Right lobe of liver (tissue), 4 donors: ENCODE results near the gene PRKAR1B.

Experiments
- CTCF ChIP-seq, 4 donors: fragments of 200-600 bp in 3 of 4; fragments of 450-650 bp in 1 of 4; IDR thresholded peaks; one replicate each; pipeline versions ENCODE4 v1.5.1 to v1.8.0; 2016 to 2022; ENCODE audit warnings: antibody characterized with exemption in 4 of 4, mild to moderate bottlenecking in 2 of 4
- POLR2A ChIP-seq: fragments of 450-650 bp; IDR thresholded peaks from one replicate; pipeline ENCODE4 v1.6.1; 2017; ENCODE audit warnings: antibody characterized with exemption, mild to moderate bottlenecking
- donor health status: DM: no; HTN: no; CAD: no.
- donor health status: DM: no; HTN: no; CAD: no.
- donor health status: DM: no; HTN: yes; CAD: no.

DNA sequence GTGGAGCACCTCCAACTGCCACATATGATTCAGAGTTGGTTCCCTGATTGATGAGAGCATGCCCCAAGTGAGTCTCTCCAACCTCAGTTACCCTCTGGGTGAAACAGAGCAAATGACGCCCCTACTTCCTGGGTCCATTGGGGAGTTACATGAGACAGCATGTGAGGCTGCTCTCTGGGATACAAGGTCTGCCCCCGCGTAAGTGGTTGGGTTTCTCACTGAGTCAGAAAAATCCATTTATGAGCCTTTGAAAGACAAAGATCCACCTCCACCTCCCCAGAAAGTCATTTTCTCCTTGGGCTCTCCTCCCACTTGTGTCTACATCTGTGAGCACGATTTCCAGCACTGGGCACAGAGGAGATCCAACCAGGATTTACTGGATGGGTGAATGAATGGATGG is 71.3 kb downstream of the PRKAR1B start:
- TF ChIP-seq CTCF (IDR thresholded peaks at IDR 0.05) (no peak), POLR2A (no peak)
